Epithelial cell of proximal tubule (primary cell): ENCODE data around the gene RGL1. TPM values are rescaled to one million over a fixed set of nuclear protein-coding genes. Genes with fewer than 3 reads are reported as not detected.
A peak's percentile ranks its signal among the peaks of the same experiment; 100 is the strongest.

ENCODE experiments used
- DNase-seq: peaks from one replicate; pipeline ENCODE4 v3.0.0-alpha.2; 2011; ENCODE audit warnings: low read depth
- H3K4me3 ChIP-seq: 2 replicates; pipeline ENCODE4 v1.5.1; 2011; ENCODE audit warnings: low read depth, mild to moderate bottlenecking, low read length
- total RNA-seq: library from RNA; depleted of rRNA; stranded (reverse); fragments of >200 nt; gene quantifications from 2 replicates; pipeline ENCODE4 v1.2.3, GENCODE V29; 2015
- TF ChIP-seq, protein P1 (sequence below): conservative IDR thresholded peaks from 2 replicates; pipeline ENCODE4 v1.5.1; 2012; ENCODE audit warnings: low read depth, mild to moderate bottlenecking, low read length

The RGL1 gene
- total RNA-seq, 1 donor from 2014 or later: 1.6 TPM

DNA sequence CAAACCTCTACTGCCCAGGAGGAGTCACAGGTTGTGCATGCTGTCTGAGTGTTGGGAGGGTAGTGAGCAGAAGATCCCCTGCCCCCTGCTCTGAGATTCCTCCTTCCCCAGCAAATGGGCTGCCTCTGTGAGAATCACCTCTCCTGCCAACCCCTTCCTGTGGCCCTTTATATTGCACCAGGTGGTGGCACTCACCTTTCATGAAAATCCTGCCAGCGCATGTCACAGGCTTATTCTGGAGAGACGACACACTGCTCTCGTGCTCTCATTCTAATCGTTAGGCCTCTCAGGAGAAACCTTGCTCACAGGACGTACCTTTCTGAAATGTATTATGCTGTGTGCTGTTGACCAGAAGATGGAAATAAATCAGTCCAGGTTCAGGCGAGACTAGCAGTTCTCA lies 113.7 kb downstream of the RGL1 start:
- TF ChIP-seq, protein P1, sequence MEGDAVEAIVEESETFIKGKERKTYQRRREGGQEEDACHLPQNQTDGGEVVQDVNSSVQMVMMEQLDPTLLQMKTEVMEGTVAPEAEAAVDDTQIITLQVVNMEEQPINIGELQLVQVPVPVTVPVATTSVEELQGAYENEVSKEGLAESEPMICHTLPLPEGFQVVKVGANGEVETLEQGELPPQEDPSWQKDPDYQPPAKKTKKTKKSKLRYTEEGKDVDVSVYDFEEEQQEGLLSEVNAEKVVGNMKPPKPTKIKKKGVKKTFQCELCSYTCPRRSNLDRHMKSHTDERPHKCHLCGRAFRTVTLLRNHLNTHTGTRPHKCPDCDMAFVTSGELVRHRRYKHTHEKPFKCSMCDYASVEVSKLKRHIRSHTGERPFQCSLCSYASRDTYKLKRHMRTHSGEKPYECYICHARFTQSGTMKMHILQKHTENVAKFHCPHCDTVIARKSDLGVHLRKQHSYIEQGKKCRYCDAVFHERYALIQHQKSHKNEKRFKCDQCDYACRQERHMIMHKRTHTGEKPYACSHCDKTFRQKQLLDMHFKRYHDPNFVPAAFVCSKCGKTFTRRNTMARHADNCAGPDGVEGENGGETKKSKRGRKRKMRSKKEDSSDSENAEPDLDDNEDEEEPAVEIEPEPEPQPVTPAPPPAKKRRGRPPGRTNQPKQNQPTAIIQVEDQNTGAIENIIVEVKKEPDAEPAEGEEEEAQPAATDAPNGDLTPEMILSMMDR: no peak
- H3K4me3 ChIP-seq: no peak overlapping the region
- DNase-seq: no peak

DNA sequence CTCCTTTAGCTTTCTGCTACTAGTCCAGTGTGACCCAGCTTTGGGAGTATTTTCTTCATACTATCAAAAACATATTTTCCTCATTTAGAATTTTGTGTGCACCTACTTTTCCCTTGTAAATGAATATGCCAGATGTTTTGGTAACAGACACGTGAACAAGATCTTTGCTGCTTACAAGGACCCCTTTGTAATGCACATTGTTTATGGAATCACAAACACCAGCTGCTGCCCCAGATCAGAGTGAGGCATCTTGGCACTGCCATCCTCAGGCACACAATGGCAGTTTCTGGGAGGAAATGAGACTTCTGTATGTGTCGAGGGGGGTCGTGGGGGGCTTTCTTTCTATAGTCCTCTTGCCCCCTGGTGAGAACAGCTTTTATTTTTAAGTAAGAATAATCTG lies 115.7 kb downstream of the RGL1 start:
- TF ChIP-seq, protein P1: no peak
- no peak overlapping the region for H3K4me3 ChIP-seq

DNA sequence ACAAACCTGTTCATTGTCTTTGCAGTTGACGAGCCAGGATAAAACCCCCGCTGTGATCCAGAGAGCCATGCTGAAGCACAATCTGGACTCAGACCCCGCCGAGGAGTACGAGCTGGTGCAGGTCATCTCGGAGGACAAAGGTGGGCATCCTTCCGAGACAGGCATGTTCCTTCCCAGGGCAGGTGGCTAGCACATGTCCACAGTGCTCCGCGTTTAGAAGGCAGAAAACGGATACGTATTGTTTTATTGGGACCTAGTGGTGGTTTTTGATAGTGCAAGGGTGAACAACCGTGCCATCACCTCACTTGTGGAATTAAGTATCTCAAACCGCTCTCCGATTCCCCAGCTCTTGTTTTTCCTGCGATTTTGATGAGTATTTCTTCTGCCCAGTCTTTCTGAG lies 117.3 kb downstream of the RGL1 start:
- H3K4me3 ChIP-seq: no peak overlapping the region
- DNase-seq: no peak
- TF ChIP-seq, protein P1: peak; percentile 35

More for the DNA sequence above, 115.7 kb downstream of the RGL1 start:
- DNase-seq: no peak

DNA sequence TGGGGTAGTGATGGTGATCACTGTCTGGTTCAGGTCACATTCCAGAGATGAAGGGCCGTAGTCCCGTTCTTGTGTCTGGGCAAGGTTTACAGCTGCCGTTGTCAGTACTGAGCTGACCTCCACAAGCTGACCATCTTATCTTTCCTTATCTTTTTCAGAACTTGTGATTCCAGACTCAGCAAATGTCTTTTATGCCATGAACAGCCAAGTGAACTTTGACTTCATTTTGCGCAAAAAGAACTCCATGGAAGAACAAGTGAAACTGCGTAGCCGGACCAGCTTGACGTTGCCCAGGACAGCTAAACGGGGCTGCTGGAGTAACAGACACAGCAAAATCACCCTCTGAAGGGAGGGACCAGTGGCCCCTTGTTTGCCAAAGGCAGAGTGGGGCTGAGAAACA lies 121.0 kb downstream of the RGL1 start:
- no peak overlapping the region for H3K4me3 ChIP-seq
- TF ChIP-seq, protein P1: no peak
- no peak for DNase-seq

DNA sequence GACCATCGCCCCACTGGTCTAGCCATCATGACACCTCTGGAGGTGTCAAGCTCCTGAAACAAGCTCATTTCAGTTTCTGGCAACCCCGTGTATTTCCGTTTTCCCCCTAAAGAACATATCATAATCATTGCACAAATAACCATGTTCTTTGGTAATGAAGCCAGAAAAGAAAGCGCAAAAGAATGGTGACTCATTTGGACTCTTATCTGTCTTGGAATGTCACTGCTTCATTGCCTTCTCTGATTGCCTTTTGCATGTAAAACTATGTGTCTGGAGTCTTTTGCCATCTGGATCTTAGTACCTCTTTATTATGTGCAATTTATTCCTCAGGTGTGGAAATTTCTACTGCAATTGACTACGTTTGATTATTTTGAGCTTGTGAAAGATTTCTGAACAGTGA lies 122.1 kb downstream of the RGL1 start:
- DNase-seq: no peak
- TF ChIP-seq, protein P1: no peak
- H3K4me3 ChIP-seq: no peak overlapping the region

DNA sequence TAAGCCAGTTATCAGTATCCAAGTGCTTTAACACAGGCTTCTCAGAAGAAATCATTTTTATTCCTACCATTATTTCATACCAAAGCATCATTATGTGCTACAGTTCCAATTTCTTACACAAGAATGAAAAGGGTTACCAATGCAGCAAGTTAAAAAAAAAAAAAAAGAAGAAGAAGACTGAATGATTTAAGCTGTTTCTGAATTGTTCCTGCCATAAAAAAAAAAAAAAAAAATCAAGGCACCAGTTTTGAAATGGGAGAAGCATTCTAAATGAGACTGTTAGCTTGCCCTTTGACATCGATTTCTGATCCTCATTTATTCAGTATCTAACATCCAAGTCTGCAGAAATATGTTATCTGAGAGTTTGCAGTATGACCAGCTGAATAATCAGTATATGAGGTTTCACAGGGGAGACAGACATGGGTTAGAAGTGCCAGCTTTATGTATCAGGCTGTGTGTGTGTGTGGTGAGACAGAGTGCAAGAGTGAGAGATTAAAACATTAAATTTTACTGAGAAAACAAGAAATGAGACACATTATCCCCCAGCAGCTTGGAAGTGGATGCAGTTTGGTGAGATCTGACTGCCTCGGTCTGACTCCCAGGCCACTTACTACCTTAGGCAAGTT lies 126.8 kb downstream of the RGL1 start:
- DNase-seq: no peak
- no peak overlapping the region for H3K4me3 ChIP-seq
- TF ChIP-seq, protein P1: no peak

DNA sequence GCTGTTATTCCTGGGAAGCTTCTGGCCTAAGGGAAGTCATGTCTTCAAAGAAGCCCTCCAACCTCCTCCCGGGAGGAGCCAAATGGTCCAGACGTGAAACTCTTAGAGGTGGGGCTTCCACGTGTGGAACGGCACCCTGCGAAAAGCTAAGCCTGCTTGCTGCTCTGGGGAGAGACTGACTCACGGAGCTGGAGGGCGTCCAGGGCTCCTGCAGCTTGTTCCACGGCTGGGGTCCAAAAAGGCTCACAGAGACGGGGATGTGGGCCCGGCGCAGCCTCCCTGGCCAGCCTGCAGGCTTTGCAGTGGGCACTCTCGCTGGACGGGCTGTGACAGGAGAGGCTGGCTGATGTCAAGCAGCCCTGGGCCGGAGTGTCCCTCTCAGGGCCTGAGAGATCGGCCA lies 127.5 kb downstream of the RGL1 start:
- H3K4me3 ChIP-seq: no peak overlapping the region
- TF ChIP-seq, protein P1: no peak
- DNase-seq: no peak
